ENCODE results near the gene DIAPH3.

DIAPH3 gene

DNA sequence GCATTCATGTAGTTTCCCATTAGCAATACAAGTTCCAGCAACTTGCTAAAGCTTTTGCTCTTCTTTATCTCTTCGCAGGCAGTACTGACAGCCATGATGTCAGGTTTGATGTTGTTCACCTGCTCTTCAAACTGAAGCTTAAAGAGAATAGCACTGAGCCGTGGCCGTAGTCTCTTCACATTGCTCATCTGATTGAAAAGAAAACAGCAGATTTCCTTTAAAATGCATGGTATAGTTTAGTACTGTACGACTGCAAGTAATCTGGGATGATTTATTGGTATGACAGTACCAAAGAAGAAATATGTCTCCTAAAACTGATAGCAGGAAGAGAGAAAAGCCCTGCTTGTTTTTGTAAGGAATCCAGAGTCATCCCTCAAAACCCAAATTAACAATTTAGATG, 284.4 kb downstream of the DIAPH3 start:
- H3K27ac ChIP-seq (ENCODE audit: low read depth, low read length): no peak overlapping the region

DNA sequence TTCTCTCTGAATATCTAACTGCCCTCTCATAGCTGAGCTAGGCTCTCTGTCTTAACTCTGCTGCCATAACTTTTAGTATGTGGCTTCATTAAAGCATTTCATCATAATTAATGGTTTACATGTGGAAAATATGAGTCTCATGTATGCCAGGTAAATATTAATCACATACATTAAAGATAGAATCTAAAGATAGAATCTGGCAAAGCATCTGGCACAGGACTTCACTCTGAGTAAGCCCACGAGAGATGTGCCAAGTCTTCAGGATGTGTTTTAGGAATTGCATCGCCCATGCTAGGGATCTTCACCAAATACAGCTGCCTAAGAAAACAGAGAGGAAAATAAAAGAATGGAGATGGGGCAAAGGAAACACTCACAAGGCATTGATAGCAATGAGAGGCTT, 285.8 kb downstream of the DIAPH3 start:
- Histone ChIP-seq H3K36me3 (ENCODE audit: control insufficient read depth, insufficient read depth, low read length) (no peaks in the 10 kb centered on the region), H3K27ac (ENCODE audit: low read depth, low read length) (no peak overlapping the region)

More for the DNA sequence above, 284.4 kb downstream of the DIAPH3 start:
- H3K4me1 ChIP-seq (ENCODE audit: control insufficient read depth, insufficient read depth, low read length): no peaks in the 10 kb centered on the region
- H3K9ac ChIP-seq (ENCODE audit: low read length): no peak overlapping the region
- no peaks in the 10 kb centered on the region for H3K27me3 ChIP-seq (ENCODE audit: control insufficient read depth, insufficient read depth, low read length)
- H3K9me3 ChIP-seq (ENCODE audit: control insufficient read depth, insufficient read depth, low read depth, low read length): no peaks in the 10 kb centered on the region
- no peaks in the 10 kb centered on the region for H3K36me3 ChIP-seq (ENCODE audit: control insufficient read depth, insufficient read depth, low read length)
- no peak overlapping the region for H3K4me3 ChIP-seq (ENCODE audit: low read depth, low read length)

DNA sequence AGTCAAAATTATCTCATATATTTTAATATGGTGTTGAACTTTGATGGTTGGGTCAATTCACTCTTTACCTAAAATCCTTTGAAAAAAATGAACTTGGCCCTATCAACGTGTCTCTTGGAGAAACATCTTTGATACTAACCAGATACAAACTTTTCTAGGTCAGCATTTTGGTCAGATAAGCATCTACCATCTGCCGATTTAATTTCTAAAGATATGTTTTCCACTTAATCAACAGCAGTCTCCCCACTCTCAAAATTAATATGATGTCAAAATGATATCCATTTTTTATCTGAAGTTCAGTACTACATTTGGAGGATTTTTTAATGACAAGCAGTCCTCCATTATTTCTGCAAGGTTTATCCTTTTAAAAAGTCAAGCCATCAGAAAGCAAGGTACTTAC, 288.8 kb downstream of the DIAPH3 start:
- H3K4me1 ChIP-seq (ENCODE audit: control insufficient read depth, insufficient read depth, low read length): peaks cover 5% of the 10 kb centered on the region; the same call in 1 of the 2 replicates
- no peaks in the 10 kb centered on the region for H3K36me3 ChIP-seq (ENCODE audit: control insufficient read depth, insufficient read depth, low read length)
- no peak overlapping the region for H3K4me3 ChIP-seq (ENCODE audit: low read depth, low read length)
- no peaks in the 10 kb centered on the region for H3K27me3 ChIP-seq (ENCODE audit: control insufficient read depth, insufficient read depth, low read length)
- no peak overlapping the region for H3K27ac ChIP-seq (ENCODE audit: low read depth, low read length)
- no peaks in the 10 kb centered on the region for H3K9me3 ChIP-seq (ENCODE audit: control insufficient read depth, insufficient read depth, low read depth, low read length)
- no peak overlapping the region for H3K9ac ChIP-seq (ENCODE audit: low read length)

More for the DNA sequence above, 285.8 kb downstream of the DIAPH3 start:
- H3K4me3 ChIP-seq (ENCODE audit: low read depth, low read length): no peak overlapping the region
- H3K4me1 ChIP-seq (ENCODE audit: control insufficient read depth, insufficient read depth, low read length): no peaks in the 10 kb centered on the region; the same call in 1 of the 2 replicates
- H3K9ac ChIP-seq (ENCODE audit: low read length): no peak overlapping the region
- no peaks in the 10 kb centered on the region for H3K27me3 ChIP-seq (ENCODE audit: control insufficient read depth, insufficient read depth, low read length)
- H3K9me3 ChIP-seq (ENCODE audit: control insufficient read depth, insufficient read depth, low read depth, low read length): no peaks in the 10 kb centered on the region

DNA sequence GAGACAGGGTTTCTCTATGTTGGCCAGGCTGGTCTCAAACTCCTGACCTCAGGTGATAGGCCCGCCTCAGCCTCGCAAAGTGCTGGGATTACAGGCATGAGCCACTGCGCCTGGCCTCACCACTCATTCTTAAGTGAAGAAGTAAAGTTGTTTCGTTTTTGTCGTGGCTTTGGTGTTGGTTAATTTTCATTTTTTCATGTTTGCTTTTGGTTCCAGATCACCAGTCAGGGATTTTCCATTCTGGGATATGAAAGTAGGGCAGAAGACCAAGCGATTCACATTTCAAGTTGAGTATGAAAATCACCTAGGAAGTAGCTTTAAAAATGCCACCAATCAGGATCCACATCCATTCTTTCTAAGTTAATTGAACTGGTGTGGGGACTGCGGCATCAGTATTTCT, 289.9 kb downstream of the DIAPH3 start:
- no peaks in the 10 kb centered on the region for H3K9me3 ChIP-seq (ENCODE audit: control insufficient read depth, insufficient read depth, low read depth, low read length)
- no peak overlapping the region for H3K9ac ChIP-seq (ENCODE audit: low read length)
- no peaks in the 10 kb centered on the region for H3K36me3 ChIP-seq (ENCODE audit: control insufficient read depth, insufficient read depth, low read length)
- no peaks in the 10 kb centered on the region for H3K27me3 ChIP-seq (ENCODE audit: control insufficient read depth, insufficient read depth, low read length)
- no peak overlapping the region for H3K27ac ChIP-seq (ENCODE audit: low read depth, low read length)
- peaks cover 5% of the 10 kb centered on the region; the same call in 1 of the 2 replicates for H3K4me1 ChIP-seq (ENCODE audit: control insufficient read depth, insufficient read depth, low read length)
- H3K4me3 ChIP-seq (ENCODE audit: low read depth, low read length): no peak overlapping the region

DNA sequence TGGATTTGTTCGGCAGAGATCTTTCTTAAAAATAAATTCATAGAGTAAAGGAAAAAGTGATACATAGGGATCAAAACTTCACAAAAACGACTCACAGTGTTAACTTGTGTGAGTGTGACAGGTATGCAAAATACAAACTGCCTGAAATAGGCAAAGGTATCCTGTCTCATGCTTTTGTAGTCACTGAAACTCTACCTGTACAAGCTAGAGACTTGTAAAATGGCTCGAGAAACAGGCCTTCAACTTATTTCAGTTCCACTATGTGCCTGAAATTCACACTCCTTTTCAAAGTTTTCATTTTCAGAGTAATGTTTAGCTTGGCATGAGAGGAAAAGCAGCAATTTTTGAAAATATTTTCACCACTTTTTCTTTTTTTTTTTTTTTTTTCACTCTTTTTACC, 290.4 kb downstream of the DIAPH3 start:
- Histone ChIP-seq H3K4me3 (ENCODE audit: low read depth, low read length) (no peak overlapping the region), H3K36me3 (ENCODE audit: control insufficient read depth, insufficient read depth, low read length) (no peaks in the 10 kb centered on the region), H3K27me3 (ENCODE audit: control insufficient read depth, insufficient read depth, low read length) (no peaks in the 10 kb centered on the region), H3K9me3 (ENCODE audit: control insufficient read depth, insufficient read depth, low read depth, low read length) (no peaks in the 10 kb centered on the region), H3K9ac (ENCODE audit: low read length) (no peak overlapping the region), H3K27ac (ENCODE audit: low read depth, low read length) (0 out of 2 replicates have a peak overlapping the region, but pooled peaks have one; percentile 2), H3K4me1 (ENCODE audit: control insufficient read depth, insufficient read depth, low read length) (peaks cover 5% of the 10 kb centered on the region; the same call in 1 of the 2 replicates)

DNA sequence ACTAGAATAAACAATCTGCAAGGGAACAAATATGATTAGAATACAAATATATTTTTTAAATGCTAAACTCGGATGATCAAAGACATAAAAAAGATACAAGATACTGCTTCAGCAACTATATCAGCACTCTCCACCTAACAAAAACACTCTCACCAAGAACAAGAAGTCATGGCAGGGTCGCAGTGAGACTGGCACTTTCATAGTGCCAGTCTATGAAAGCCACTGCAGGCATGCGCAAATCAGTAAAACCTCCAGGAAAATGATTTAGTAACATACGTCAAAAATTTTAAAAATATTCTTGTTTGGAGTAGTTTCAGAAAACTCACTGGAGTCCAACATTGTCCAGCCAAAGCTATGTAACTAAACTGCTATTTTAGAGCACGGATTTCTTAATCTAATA, 295.9 kb downstream of the DIAPH3 start:
- H3K4me3 ChIP-seq (ENCODE audit: low read depth, low read length): no peak overlapping the region
- H3K4me1 ChIP-seq (ENCODE audit: control insufficient read depth, insufficient read depth, low read length): peaks cover 5% of the 10 kb centered on the region; the same call in 1 of the 2 replicates
- no peak overlapping the region for H3K27ac ChIP-seq (ENCODE audit: low read depth, low read length)
- no peaks in the 10 kb centered on the region for H3K9me3 ChIP-seq (ENCODE audit: control insufficient read depth, insufficient read depth, low read depth, low read length)
- H3K9ac ChIP-seq (ENCODE audit: low read length): no peak overlapping the region
- H3K27me3 ChIP-seq (ENCODE audit: control insufficient read depth, insufficient read depth, low read length): no peaks in the 10 kb centered on the region
- no peaks in the 10 kb centered on the region for H3K36me3 ChIP-seq (ENCODE audit: control insufficient read depth, insufficient read depth, low read length)

DNA sequence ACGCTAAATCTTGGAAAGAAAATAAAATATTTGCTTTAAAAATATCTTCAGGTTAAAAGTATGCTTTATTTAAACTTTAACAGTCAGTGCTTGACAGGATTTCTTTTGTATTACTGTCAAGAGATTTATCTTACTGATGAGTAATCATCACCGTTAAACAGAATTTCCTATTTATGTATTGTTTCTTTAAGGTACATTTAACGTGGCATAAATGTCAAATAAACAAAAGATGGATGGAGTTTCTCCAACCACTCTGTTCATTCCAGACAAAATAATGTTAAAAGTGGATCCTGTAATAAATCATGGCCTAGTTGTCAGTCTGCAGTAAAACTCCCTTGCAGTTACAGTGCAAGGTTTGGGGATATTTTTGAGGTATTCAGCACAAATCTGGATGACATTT, 298.3 kb downstream of the DIAPH3 start:
- no peaks in the 10 kb centered on the region for H3K4me1 ChIP-seq (ENCODE audit: control insufficient read depth, insufficient read depth, low read length)
- no peak overlapping the region for H3K27ac ChIP-seq (ENCODE audit: low read depth, low read length)
- no peak overlapping the region for H3K4me3 ChIP-seq (ENCODE audit: low read depth, low read length)
- peaks cover 3% of the 10 kb centered on the region; the same call in 1 of the 2 replicates for H3K36me3 ChIP-seq (ENCODE audit: control insufficient read depth, insufficient read depth, low read length)
- H3K9ac ChIP-seq (ENCODE audit: low read length): no peak overlapping the region
- no peaks in the 10 kb centered on the region for H3K9me3 ChIP-seq (ENCODE audit: control insufficient read depth, insufficient read depth, low read depth, low read length)
- no peaks in the 10 kb centered on the region for H3K27me3 ChIP-seq (ENCODE audit: control insufficient read depth, insufficient read depth, low read length)

DNA sequence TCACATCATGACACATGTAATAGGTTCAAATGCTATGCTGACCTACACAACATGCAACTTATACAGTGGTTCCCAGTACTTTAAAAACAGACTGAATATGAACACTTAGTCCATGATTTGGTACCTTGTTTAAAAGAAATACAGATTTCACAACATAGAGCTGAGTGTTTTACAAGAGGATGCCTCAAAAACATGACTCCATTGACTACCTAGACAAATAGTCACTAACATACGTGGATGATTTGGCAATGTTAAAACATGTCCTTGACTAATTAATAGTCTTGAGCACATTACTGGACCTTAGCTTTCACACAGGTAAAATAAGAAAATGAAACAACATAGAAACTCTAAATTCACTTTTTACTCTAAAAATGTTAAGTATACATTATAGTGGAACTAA, 300.1 kb downstream of the DIAPH3 start:
- Histone ChIP-seq H3K9ac (ENCODE audit: low read length) (no peak overlapping the region), H3K4me1 (ENCODE audit: control insufficient read depth, insufficient read depth, low read length) (no peaks in the 10 kb centered on the region), H3K4me3 (ENCODE audit: low read depth, low read length) (no peak overlapping the region), H3K9me3 (ENCODE audit: control insufficient read depth, insufficient read depth, low read depth, low read length) (no peaks in the 10 kb centered on the region), H3K27ac (ENCODE audit: low read depth, low read length) (no peak overlapping the region), H3K27me3 (ENCODE audit: control insufficient read depth, insufficient read depth, low read length) (no peaks in the 10 kb centered on the region), H3K36me3 (ENCODE audit: control insufficient read depth, insufficient read depth, low read length) (peaks cover 3% of the 10 kb centered on the region; the same call in 1 of the 2 replicates)

DNA sequence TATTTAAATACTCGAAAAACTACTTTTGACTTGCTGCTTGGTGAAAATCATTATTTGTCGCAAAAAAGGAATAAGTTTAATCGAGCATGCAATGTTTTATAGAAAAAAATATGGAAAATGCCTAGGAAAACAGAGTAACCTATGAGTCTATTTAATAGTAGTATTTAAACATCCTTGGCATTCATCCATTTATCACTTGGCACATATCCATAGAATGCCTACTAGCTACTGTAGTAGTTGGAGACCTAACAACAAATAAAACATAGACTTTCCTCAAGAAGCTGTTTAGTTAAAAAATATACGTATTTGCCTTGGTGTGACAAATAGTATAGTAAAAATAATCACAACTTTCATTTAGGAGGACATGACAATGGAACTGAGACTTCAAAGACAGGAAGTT, 302.1 kb downstream of the DIAPH3 start:
- Histone ChIP-seq H3K9ac (ENCODE audit: low read length) (no peak overlapping the region), H3K27me3 (ENCODE audit: control insufficient read depth, insufficient read depth, low read length) (no peaks in the 10 kb centered on the region), H3K36me3 (ENCODE audit: control insufficient read depth, insufficient read depth, low read length) (peaks cover 3% of the 10 kb centered on the region; the same call in 1 of the 2 replicates), H3K9me3 (ENCODE audit: control insufficient read depth, insufficient read depth, low read depth, low read length) (no peaks in the 10 kb centered on the region), H3K4me3 (ENCODE audit: low read depth, low read length) (no peak overlapping the region), H3K27ac (ENCODE audit: low read depth, low read length) (no peak overlapping the region), H3K4me1 (ENCODE audit: control insufficient read depth, insufficient read depth, low read length) (no peaks in the 10 kb centered on the region)

DNA sequence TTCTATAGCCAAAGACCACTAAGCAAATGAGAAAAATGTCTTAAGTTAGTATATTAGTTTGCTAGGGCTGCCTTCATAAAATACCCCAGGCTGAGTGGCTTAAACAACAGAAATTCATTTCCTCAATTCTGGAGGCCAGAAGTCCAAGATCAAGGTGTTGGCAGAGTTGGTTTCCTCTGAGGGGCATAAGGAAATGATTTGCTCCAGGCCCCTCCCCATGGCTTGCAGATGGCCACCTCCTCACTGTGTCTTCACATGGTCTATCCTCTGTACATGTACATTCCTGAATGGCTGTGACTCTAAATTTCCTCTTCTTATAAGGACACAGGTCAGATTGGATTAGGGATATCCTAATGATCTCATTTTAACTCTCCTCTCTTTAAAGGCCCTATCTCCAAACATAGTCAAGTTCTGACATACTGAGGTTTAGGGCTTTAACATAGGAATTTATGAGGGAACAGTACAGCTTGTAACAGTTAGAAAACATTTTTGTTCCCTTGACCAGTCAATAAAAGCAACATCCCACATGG, 307.4 kb downstream of the DIAPH3 start:
- no peak overlapping the region for H3K4me3 ChIP-seq (ENCODE audit: low read depth, low read length)
- no peak overlapping the region for H3K9ac ChIP-seq (ENCODE audit: low read length)
- no peaks in the 10 kb centered on the region for H3K9me3 ChIP-seq (ENCODE audit: control insufficient read depth, insufficient read depth, low read depth, low read length)
- H3K4me1 ChIP-seq (ENCODE audit: control insufficient read depth, insufficient read depth, low read length): no peaks in the 10 kb centered on the region
- peaks cover 11% of the 10 kb centered on the region for H3K36me3 ChIP-seq (ENCODE audit: control insufficient read depth, insufficient read depth, low read length)
- H3K27ac ChIP-seq (ENCODE audit: low read depth, low read length): no peak overlapping the region
- no peaks in the 10 kb centered on the region for H3K27me3 ChIP-seq (ENCODE audit: control insufficient read depth, insufficient read depth, low read length)

DNA sequence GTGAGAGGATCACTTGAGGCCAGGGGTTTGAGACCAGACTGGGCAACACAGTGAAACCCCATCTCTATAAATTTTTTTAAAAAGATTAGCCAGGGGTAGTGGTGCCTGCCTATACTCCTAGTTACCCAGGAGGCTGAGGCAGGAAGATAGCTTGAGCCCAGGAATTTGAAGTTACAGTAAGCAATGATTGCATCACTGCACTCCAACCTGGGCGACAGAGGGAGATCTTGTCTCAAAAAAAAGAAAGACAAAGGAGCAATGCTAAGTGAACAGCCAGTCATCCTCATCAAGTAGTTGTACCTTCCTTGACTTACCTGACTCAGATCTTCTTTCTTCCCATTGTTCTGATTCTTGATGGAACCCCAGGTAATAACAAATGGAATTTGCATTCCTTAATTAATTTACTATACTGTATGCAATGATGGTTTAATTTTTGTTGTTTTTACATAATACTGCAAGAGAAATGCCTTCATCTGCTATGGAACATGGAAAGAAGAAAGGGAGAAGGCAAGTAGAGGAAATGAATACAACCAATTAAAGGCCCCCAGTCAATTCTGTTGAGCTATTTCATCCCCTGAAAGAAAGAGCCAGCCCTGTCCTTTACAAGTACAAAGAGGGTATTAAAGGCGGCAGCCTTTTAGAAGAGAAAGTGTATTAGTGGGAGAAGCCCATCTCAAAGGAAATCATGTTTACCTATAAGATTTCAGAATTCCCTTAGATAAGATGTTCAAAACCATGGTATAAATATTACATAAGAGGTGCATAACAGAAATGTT, 316.7 kb downstream of the DIAPH3 start:
- Histone ChIP-seq H3K4me3 (ENCODE audit: low read depth, low read length) (no peak overlapping the region), H3K27ac (ENCODE audit: low read depth, low read length) (no peak overlapping the region), H3K36me3 (ENCODE audit: control insufficient read depth, insufficient read depth, low read length) (no peaks in the 10 kb centered on the region), H3K4me1 (ENCODE audit: control insufficient read depth, insufficient read depth, low read length) (no peaks in the 10 kb centered on the region), H3K9me3 (ENCODE audit: control insufficient read depth, insufficient read depth, low read depth, low read length) (0 out of 2 replicates have a peak, but pooled peaks cover 3% of the 10 kb centered on the region), H3K27me3 (ENCODE audit: control insufficient read depth, insufficient read depth, low read length) (no peaks in the 10 kb centered on the region), H3K9ac (ENCODE audit: low read length) (no peak overlapping the region)

All from HUES6 (cell line).